HEK293 (cell line): ENCODE data around the gene SYNGR1.

ENCODE experiments used
- CTCF ChIA-PET: fragments of 350-600 bp; formaldehyde crosslinking; extraction: SDS; loops from one replicate; lab custom pipeline; 2021; ENCODE audit warnings: antibody characterized with exemption; lab: Yijun Ruan, JAX
- POLR2A ChIA-PET: fragments of 300-600 bp; formaldehyde crosslinking; extraction: SDS; loops from one replicate; lab custom pipeline; 2020; ENCODE audit warnings: antibody characterized with exemption, inconsistent platforms; lab: Yijun Ruan, JAX
- H3K27ac ChIP-seq: fragments of 200-500 bp; sonication (Bioruptor generic); 2 replicates; pipeline ENCODE4 v1.5.1; 2014; ENCODE audit warnings: low read depth, low read length, control low read depth, inconsistent platforms; ENCODE audit errors: extremely low read depth
- H3K36me3 ChIP-seq, 2 experiments: fragments of 200-500 bp in 1 of 2; sonication (Bioruptor generic) in 1 of 2; 1 replicate in 1 of 2; 2 replicates in 1 of 2; pipeline ENCODE4 v1.5.1; 2014 to 2017; ENCODE audit warnings: inconsistent platforms in 2 of 2, low read length in 2 of 2; ENCODE audit not compliant: control insufficient read depth in 2 of 2, insufficient read depth in 1 of 2
- H3K4me1 ChIP-seq: fragments of 200-500 bp; sonication (Bioruptor generic); 2 replicates; pipeline ENCODE4 v1.5.1; 2014; ENCODE audit warnings: mild to moderate bottlenecking, low read length, inconsistent platforms; ENCODE audit not compliant: control insufficient read depth, insufficient read depth
- H3K4me3 ChIP-seq: 2 replicates; pipeline ENCODE4 v1.5.1; 2011; ENCODE audit warnings: low read depth, mild to moderate bottlenecking, control low read depth, low read length, moderate library complexity
- H3K9me3 ChIP-seq: fragments of 200-500 bp; sonication (Bioruptor generic); 2 replicates; pipeline ENCODE4 v1.5.1; 2014; ENCODE audit warnings: low read depth, low read length, inconsistent platforms; ENCODE audit not compliant: control insufficient read depth, insufficient read depth
- HOXC10 ChIP-seq: sonication (generic); formaldehyde crosslinking; IDR thresholded peaks from 2 replicates; pipeline ENCODE4 v1.8.1; 2023; ENCODE audit warnings: mild to moderate bottlenecking, missing genetic modification reagents
- KLF10 ChIP-seq: fragments of 450-650 bp; IDR thresholded peaks from 2 replicates; pipeline ENCODE4 v1.5.1; 2018; ENCODE audit warnings: missing biosample characterization, mild to moderate bottlenecking, missing genetic modification characterization
- PRDM1 ChIP-seq: fragments of 450-650 bp; formaldehyde crosslinking; IDR thresholded peaks from 2 replicates; pipeline ENCODE4; 2016; ENCODE audit warnings: missing biosample characterization, missing genetic modification characterization
- SP3 ChIP-seq: fragments of 450-650 bp; formaldehyde crosslinking; IDR thresholded peaks from 2 replicates; pipeline ENCODE4 v1.5.1; 2016; ENCODE audit warnings: missing biosample characterization, missing genetic modification characterization
- ZBTB21 ChIP-seq: fragments of 450-650 bp; formaldehyde crosslinking; IDR thresholded peaks from 2 replicates; pipeline ENCODE4 v1.5.1; 2017; ENCODE audit warnings: missing biosample characterization, missing genetic modification characterization
- ZEB2 ChIP-seq: fragments of 450-650 bp; formaldehyde crosslinking; IDR thresholded peaks from 2 replicates; pipeline ENCODE4 v1.5.1; 2016; ENCODE audit warnings: missing biosample characterization, missing genetic modification characterization
- ZNF121 ChIP-seq: fragments of 450-650 bp; formaldehyde crosslinking; IDR thresholded peaks from 2 replicates; pipeline ENCODE4 v1.5.1; 2016; ENCODE audit warnings: missing biosample characterization, missing genetic modification characterization
- ZNF175 ChIP-seq: fragments of 450-650 bp; formaldehyde crosslinking; IDR thresholded peaks from 2 replicates; pipeline ENCODE4 v1.5.1; 2016; ENCODE audit warnings: missing biosample characterization, missing genetic modification characterization
- ZNF211 ChIP-seq: fragments of 450-650 bp; formaldehyde crosslinking; IDR thresholded peaks from 2 replicates; pipeline ENCODE4 v1.5.1; 2016; ENCODE audit warnings: low read depth, missing biosample characterization, missing genetic modification characterization
- ZNF214 ChIP-seq: fragments of 450-650 bp; formaldehyde crosslinking; IDR thresholded peaks from 2 replicates; pipeline ENCODE4 v1.5.1; 2017; ENCODE audit warnings: missing biosample characterization, mild to moderate bottlenecking, missing genetic modification characterization, borderline replicate concordance
- ZNF223 ChIP-seq: fragments of 450-650 bp; formaldehyde crosslinking; IDR thresholded peaks from 2 replicates; pipeline ENCODE4 v1.5.1; 2016; ENCODE audit warnings: missing biosample characterization, missing genetic modification characterization
- ZNF292 ChIP-seq: fragments of 450-650 bp; formaldehyde crosslinking; IDR thresholded peaks from 2 replicates; pipeline ENCODE4 v1.5.1; 2016; ENCODE audit warnings: low read depth, missing biosample characterization, missing genetic modification characterization, borderline replicate concordance
- ZNF394 ChIP-seq: fragments of 450-650 bp; formaldehyde crosslinking; IDR thresholded peaks from 2 replicates; pipeline ENCODE4 v1.5.1; 2016; ENCODE audit warnings: missing biosample characterization, missing genetic modification characterization, mild to moderate bottlenecking, moderate library complexity, borderline replicate concordance
- ZNF658 ChIP-seq: fragments of 450-650 bp; formaldehyde crosslinking; IDR thresholded peaks from 2 replicates; pipeline ENCODE4; 2016; ENCODE audit warnings: missing biosample characterization, missing genetic modification characterization
- TF ChIP-seq, protein P1 (sequence below): fragments of 450-650 bp; formaldehyde crosslinking; conservative IDR thresholded peaks from 2 replicates; pipeline ENCODE4 v1.5.1; 2016; ENCODE audit warnings: low read depth, missing biosample characterization, missing genetic modification characterization
- TF ChIP-seq, protein P2 (sequence below): fragments of 450-650 bp; formaldehyde crosslinking; IDR thresholded peaks from 2 replicates; pipeline ENCODE4 v1.5.1; 2016; ENCODE audit warnings: missing biosample characterization, missing genetic modification characterization
- TF ChIP-seq, protein P3 (sequence below): fragments of 450-650 bp; formaldehyde crosslinking; IDR thresholded peaks from 2 replicates; pipeline ENCODE4 v1.5.1; 2016; ENCODE audit warnings: missing biosample characterization, missing genetic modification characterization
- TF ChIP-seq, protein P4 (sequence below): fragments of 450-650 bp; formaldehyde crosslinking; IDR thresholded peaks from 2 replicates; pipeline ENCODE4 v1.5.1; 2016; ENCODE audit warnings: missing biosample characterization, missing genetic modification characterization
- TF ChIP-seq, protein P5 (sequence below): fragments of 450-650 bp; IDR thresholded peaks from 2 replicates; pipeline ENCODE4 v1.5.1; 2018; ENCODE audit warnings: missing biosample characterization, missing genetic modification characterization

SYNGR1 gene

DNA sequence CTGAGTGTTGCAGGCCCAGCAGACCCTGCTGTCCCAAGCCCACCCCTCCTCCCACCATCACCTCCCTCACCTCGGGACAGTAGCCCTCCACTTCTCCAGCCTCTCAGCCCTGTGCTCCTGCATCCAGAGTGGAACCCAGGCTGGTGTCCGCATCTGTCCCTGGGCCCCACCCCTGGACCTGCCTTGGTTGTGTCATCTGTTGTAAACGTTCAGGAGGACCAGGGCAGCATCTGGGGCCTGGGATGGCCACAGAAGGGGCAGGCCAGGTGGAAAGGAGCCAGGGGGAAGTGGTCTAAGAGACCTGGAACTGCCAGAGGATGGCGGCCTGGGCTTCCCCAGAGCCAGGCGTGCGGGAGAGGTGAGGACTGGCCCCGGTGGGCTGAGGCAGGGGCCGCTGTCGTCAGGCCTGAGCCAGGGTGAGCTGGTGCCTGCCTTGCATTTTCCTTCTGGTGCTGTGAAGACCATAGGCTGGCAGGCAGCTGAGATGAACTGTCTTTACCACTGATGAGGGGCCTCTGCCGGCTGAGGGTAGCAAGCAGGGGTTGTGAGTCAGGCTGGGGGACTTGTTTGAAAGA is 80.9 kb downstream of the SYNGR1 start (continued):
- TF ChIP-seq, protein P1, sequence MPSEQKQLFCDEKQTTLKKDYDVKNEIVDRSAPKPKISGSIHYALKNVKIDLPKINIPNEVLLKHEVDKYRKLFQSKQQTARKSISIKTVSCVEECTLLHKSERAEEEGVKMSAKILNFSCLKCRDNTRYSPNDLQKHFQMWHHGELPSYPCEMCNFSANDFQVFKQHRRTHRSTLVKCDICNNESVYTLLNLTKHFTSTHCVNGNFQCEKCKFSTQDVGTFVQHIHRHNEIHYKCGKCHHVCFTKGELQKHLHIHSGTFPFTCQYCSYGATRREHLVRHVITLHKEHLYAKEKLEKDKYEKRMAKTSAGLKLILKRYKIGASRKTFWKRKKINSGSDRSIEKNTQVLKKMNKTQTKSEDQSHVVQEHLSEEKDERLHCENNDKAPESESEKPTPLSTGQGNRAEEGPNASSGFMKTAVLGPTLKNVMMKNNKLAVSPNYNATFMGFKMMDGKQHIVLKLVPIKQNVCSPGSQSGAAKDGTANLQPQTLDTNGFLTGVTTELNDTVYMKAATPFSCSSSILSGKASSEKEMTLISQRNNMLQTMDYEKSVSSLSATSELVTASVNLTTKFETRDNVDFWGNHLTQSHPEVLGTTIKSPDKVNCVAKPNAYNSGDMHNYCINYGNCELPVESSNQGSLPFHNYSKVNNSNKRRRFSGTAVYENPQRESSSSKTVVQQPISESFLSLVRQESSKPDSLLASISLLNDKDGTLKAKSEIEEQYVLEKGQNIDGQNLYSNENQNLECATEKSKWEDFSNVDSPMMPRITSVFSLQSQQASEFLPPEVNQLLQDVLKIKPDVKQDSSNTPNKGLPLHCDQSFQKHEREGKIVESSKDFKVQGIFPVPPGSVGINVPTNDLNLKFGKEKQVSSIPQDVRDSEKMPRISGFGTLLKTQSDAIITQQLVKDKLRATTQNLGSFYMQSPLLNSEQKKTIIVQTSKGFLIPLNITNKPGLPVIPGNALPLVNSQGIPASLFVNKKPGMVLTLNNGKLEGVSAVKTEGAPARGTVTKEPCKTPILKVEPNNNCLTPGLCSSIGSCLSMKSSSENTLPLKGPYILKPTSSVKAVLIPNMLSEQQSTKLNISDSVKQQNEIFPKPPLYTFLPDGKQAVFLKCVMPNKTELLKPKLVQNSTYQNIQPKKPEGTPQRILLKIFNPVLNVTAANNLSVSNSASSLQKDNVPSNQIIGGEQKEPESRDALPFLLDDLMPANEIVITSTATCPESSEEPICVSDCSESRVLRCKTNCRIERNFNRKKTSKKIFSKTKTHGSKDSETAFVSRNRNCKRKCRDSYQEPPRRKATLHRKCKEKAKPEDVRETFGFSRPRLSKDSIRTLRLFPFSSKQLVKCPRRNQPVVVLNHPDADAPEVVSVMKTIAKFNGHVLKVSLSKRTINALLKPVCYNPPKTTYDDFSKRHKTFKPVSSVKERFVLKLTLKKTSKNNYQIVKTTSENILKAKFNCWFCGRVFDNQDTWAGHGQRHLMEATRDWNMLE (tag by site-specific recombination): no peak
- no peak for TF ChIP-seq ZNF211 (tag by site-specific recombination)
- TF ChIP-seq, all 188 proteins: peak for 0

DNA sequence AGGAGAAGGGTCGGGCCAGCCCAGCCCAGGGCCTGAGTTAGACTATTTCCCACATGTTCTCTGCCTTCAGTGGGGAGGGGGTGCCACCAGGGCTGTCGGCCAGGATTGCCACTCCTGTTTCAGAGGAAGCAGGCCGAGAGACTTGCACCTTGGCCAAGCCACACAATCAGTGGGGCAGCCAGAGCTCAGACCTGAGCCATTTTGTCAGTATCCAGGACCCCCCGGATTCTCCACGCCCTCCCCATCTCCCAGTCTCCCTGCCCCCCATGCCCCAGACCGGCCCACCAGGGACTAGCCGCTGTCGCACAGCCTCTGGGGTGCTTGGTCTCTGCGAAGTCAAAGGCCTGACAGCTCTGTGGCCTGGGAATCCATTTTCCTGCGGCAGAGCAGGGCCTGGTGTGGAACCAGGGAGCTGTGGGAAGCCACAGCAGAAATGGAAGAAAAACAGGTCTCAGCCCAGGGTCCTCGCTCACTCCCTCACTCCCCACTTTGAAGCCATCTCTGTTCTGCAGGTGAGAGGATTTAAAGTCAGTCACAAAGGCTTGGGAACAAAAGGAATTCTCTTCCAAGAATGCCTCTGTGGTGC is 81.5 kb downstream of the SYNGR1 start:
- no peaks in the 10 kb centered on the region for H3K4me1 ChIP-seq
- H3K36me3 ChIP-seq: peaks cover 3 to 71% of the 10 kb centered on the region in 2 experiments; a peak in 2 of 3 replicates
- CTCF ChIA-PET: no interaction called here
- H3K9me3 ChIP-seq: no peaks in the 10 kb centered on the region
- no peak overlapping the region for H3K27ac ChIP-seq
- POLR2A ChIA-PET: no interaction called here
- TF ChIP-seq ZNF658 (tag by site-specific recombination) (no peak), ZNF394 (tag by site-specific recombination) (no peak), ZNF121 (tag by site-specific recombination) (no peak)
- TF ChIP-seq, protein P2, sequence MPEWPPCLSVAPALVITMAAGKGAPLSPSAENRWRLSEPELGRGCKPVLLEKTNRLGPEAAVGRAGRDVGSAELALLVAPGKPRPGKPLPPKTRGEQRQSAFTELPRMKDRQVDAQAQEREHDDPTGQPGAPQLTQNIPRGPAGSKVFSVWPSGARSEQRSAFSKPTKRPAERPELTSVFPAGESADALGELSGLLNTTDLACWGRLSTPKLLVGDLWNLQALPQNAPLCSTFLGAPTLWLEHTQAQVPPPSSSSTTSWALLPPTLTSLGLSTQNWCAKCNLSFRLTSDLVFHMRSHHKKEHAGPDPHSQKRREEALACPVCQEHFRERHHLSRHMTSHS (tag by site-specific recombination): no peak
- TF ChIP-seq, all 188 proteins: peak for 0
- no peak overlapping the region for H3K4me3 ChIP-seq

DNA sequence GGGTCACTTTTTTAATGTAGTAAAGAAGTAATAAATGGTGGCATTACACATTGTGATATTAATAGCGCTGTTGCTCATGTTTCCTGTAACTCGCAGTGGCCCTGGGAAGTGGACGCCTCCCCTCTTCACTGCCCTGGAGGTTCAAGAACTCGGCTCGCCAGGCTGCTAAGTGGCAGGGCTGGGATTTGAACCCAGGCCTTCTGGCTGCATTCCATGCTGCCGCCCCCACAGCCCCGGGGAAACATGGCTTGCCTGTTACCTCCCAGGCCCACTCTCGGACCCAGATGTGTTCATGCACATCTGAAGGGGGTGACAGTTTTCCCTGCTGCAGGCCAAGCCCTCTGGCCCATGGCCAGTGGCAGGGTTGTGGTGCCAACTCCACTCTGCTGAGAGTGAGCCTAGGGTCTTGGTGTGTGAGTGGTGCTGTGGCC is 82.0 kb downstream of the SYNGR1 start:
- POLR2A ChIA-PET: no interaction called here
- Histone ChIP-seq H3K4me1 (peaks cover 1% of the 10 kb centered on the region; the same call in 1 of the 2 replicates), H3K4me3 (no peak overlapping the region), H3K36me3 (peaks cover 3 to 66% of the 10 kb centered on the region in 2 experiments; a peak in 2 of 3 replicates), H3K27ac (no peak overlapping the region), H3K9me3 (no peaks in the 10 kb centered on the region)
- CTCF ChIA-PET: no interaction called here
- TF ChIP-seq SP3 (tag by site-specific recombination) (no peak), PRDM1 (tag by site-specific recombination) (no peak), ZNF292 (tag by site-specific recombination) (no peak), ZNF223 (no peak), ZBTB21 (tag by site-specific recombination) (no peak), ZNF175 (tag by site-specific recombination) (no peak), ZNF214 (tag by site-specific recombination) (no peak), KLF10 (no peak), HOXC10 (no peak), ZEB2 (no peak)
- TF ChIP-seq, protein P3, sequence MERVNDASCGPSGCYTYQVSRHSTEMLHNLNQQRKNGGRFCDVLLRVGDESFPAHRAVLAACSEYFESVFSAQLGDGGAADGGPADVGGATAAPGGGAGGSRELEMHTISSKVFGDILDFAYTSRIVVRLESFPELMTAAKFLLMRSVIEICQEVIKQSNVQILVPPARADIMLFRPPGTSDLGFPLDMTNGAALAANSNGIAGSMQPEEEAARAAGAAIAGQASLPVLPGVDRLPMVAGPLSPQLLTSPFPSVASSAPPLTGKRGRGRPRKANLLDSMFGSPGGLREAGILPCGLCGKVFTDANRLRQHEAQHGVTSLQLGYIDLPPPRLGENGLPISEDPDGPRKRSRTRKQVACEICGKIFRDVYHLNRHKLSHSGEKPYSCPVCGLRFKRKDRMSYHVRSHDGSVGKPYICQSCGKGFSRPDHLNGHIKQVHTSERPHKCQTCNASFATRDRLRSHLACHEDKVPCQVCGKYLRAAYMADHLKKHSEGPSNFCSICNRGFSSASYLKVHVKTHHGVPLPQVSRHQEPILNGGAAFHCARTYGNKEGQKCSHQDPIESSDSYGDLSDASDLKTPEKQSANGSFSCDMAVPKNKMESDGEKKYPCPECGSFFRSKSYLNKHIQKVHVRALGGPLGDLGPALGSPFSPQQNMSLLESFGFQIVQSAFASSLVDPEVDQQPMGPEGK (tag by site-specific recombination): no peak
- TF ChIP-seq, protein P4, sequence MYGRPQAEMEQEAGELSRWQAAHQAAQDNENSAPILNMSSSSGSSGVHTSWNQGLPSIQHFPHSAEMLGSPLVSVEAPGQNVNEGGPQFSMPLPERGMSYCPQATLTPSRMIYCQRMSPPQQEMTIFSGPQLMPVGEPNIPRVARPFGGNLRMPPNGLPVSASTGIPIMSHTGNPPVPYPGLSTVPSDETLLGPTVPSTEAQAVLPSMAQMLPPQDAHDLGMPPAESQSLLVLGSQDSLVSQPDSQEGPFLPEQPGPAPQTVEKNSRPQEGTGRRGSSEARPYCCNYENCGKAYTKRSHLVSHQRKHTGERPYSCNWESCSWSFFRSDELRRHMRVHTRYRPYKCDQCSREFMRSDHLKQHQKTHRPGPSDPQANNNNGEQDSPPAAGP: no peak
- TF ChIP-seq, protein P5, sequence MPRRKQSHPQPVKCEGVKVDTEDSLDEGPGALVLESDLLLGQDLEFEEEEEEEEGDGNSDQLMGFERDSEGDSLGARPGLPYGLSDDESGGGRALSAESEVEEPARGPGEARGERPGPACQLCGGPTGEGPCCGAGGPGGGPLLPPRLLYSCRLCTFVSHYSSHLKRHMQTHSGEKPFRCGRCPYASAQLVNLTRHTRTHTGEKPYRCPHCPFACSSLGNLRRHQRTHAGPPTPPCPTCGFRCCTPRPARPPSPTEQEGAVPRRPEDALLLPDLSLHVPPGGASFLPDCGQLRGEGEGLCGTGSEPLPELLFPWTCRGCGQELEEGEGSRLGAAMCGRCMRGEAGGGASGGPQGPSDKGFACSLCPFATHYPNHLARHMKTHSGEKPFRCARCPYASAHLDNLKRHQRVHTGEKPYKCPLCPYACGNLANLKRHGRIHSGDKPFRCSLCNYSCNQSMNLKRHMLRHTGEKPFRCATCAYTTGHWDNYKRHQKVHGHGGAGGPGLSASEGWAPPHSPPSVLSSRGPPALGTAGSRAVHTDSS: no peak
